ENCODE measurements around the gene PCNT. TPM values are rescaled to one million over a fixed set of nuclear protein-coding genes. Genes with fewer than 3 reads are reported as not detected.

Gene PCNT
- total RNA-seq, 6 donors from 2014 or later: 24.9 to 130 (median 44.4) TPM

DNA sequence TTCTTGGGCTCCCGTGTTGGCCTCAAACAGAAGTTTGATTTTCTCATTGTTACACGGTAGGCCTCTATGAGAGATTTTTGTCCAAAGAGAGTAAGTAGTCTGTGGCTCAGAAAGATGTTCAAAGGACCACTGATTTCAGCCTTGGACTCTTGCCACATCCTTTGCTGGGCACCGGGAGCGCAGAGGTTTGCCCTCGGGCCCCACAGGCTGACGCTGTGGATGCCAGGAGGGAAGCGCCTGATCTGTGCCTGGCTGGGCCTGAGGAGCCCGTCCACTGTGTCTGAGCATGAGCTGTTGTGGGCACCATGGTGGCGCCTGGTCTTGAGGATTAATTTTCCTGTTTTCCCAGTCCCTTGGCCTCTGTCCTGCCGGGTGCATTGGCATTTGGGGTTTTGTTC lies 52.3 kb downstream of the PCNT start:
- TF ChIP-seq POLR2A (IDR thresholded peaks at IDR 0.05) (no peak), EP300 (IDR thresholded peaks at IDR 0.05) (no peak), CTCF (IDR thresholded peaks at IDR 0.05) (no peak), POLR2AphosphoS5 (IDR thresholded peaks at IDR 0.05) (no peak)
- ATAC-seq (ENCODE audit: low FRiP score in 2 of 2) (peak in 1 of 2 donors; percentile 4), DNase-seq (no peak)
- H3K4me3 ChIP-seq: no peak overlapping the region
- no peaks in the 10 kb centered on the region for H3K4me1 ChIP-seq
- H3K27me3 ChIP-seq: no peaks in the 10 kb centered on the region
- peaks cover 0 to 10% (median 5%) of the 10 kb centered on the region in 4 donors for H3K36me3 ChIP-seq
- no peaks in the 10 kb centered on the region for H3K9me3 ChIP-seq
- H3K27ac ChIP-seq: no peak overlapping the region
- WGBS, 2 donors: 96% methylated on average over 10 of the region's 10 CpGs

DNA sequence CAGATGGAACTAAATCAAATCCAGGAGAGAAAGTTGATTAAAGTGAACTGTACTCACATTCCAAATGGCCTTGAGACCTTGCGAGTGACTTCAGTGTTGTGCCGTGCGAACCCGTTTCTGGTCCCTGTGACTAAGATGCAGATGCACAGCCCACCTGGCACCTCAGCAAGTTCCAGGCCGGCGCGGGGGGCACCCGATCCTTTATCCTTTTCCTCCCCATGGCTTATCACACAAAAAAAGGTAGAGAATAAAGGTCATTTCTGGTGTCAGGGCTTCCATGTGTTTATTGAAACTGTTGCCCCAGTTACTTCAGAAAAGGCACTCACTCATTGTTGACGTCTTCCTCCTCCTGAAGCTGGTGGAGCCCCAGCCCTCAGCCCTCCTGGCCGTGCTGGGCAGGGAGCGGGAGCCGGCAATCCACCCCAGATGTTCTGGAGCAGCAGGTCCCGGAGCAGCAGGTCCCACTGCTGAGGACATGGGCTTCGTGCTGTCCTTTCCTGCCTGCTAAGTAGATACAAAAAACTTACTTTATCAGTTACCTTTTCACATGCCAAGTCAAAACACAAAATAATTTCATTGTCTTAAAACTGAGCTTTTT lies 53.0 kb downstream of the PCNT start:
- Histone ChIP-seq H3K4me1 (no peaks in the 10 kb centered on the region), H3K27ac (no peak overlapping the region), H3K4me3 (no peak overlapping the region), H3K36me3 (peaks cover 0 to 10% (median 3%) of the 10 kb centered on the region in 4 donors), H3K9me3 (no peaks in the 10 kb centered on the region), H3K27me3 (no peaks in the 10 kb centered on the region)
- ATAC-seq (ENCODE audit: low FRiP score in 2 of 2) (no peak), DNase-seq (no peak)
- WGBS, 2 donors: 87 to 89% methylated on average over 13 to 14 of the region's 14 CpGs
- TF ChIP-seq POLR2AphosphoS5 (IDR thresholded peaks at IDR 0.05) (no peak), CTCF (IDR thresholded peaks at IDR 0.05) (no peak), POLR2A (IDR thresholded peaks at IDR 0.05) (no peak), EP300 (IDR thresholded peaks at IDR 0.05) (no peak)

GRCh38 chr21:46377789-46378188 lies 53.8 kb downstream of the PCNT start:
- H3K9me3 ChIP-seq: no peaks in the 10 kb centered on the region
- peaks cover 0 to 13% (median 5%) of the 10 kb centered on the region in 4 donors for H3K36me3 ChIP-seq
- H3K4me1 ChIP-seq: no peaks in the 10 kb centered on the region
- DNase-seq (no peak), ATAC-seq (ENCODE audit: low FRiP score in 2 of 2) (no peak)
- WGBS, 2 donors: 95 to 96% methylated on average over 14 of the region's 14 CpGs
- TF ChIP-seq POLR2A (IDR thresholded peaks at IDR 0.05) (no peak), POLR2AphosphoS5 (IDR thresholded peaks at IDR 0.05) (no peak), CTCF (IDR thresholded peaks at IDR 0.05) (no peak), EP300 (IDR thresholded peaks at IDR 0.05) (no peak)
- H3K4me3 ChIP-seq: no peak overlapping the region
- no peak overlapping the region for H3K27ac ChIP-seq
- no peaks in the 10 kb centered on the region for H3K27me3 ChIP-seq

DNA sequence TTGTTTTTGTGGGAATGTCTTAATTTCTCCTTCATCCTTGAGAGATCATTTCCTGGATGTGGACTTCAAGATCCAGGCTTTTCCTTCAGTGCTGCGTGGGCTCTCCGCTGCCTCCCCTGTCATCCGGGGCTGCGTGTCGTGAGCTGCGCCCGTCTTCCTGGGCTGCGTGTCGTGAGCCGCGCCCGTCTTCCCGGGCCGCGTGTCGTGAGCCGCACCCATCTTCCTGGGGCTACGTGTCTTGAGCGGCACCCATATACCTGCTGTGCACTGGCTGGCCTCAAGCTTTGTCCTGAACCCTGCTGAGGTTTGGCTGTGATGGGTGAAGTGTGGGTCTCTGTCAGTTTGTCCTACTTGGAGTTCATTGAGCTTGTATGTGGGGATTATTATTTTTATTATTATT lies 55.1 kb downstream of the PCNT start:
- H3K4me3 ChIP-seq: no peak overlapping the region
- no peak for DNase-seq
- no peak for TF ChIP-seq EP300 (IDR thresholded peaks at IDR 0.05)
- no peak for TF ChIP-seq POLR2AphosphoS5 (IDR thresholded peaks at IDR 0.05)
- TF ChIP-seq CTCF (IDR thresholded peaks at IDR 0.05): no peak
- no peak for TF ChIP-seq POLR2A (IDR thresholded peaks at IDR 0.05)
- peak in 1 of 2 donors; percentile 43 for ATAC-seq (ENCODE audit: low FRiP score in 2 of 2)
- H3K9me3 ChIP-seq: no peaks in the 10 kb centered on the region
- no peaks in the 10 kb centered on the region for H3K4me1 ChIP-seq
- WGBS, 2 donors: 97 to 98% methylated on average over 19 of the region's 19 CpGs
- H3K27ac ChIP-seq: no peak overlapping the region
- no peaks in the 10 kb centered on the region for H3K27me3 ChIP-seq
- H3K36me3 ChIP-seq: peaks cover 0 to 8% (median 5%) of the 10 kb centered on the region in 4 donors

DNA sequence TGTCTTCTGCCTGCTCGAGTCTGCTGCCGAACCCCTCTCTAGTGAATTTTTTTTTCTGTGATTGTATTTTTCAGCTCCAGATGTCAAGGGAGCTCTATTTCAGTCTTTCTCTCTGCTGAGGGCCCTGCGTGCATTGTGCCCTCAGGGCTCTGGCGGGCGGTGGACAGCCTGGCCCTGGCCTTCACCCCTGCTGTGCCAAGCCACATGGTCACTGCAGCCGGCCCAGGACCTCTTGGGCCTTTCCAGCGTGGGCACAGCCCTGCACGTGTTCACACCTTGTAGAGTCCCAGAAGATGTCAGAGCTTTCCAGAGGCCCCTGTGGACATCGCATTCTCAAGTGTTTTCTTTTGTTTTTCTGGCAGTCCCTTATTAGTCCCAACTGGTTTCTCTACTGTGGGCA lies 55.7 kb downstream of the PCNT start:
- DNase-seq (no peak), ATAC-seq (ENCODE audit: low FRiP score in 2 of 2) (peak in 1 of 2 donors; percentile 46)
- no peaks in the 10 kb centered on the region for H3K4me1 ChIP-seq
- H3K27ac ChIP-seq: no peak overlapping the region
- H3K27me3 ChIP-seq: no peaks in the 10 kb centered on the region
- no peak for TF ChIP-seq CTCF (IDR thresholded peaks at IDR 0.05)
- no peak for TF ChIP-seq POLR2A (IDR thresholded peaks at IDR 0.05)
- TF ChIP-seq POLR2AphosphoS5 (IDR thresholded peaks at IDR 0.05): no peak
- no peak for TF ChIP-seq EP300 (IDR thresholded peaks at IDR 0.05)
- WGBS, 2 donors: 97 to 100% methylated on average over 9 of the region's 9 CpGs
- no peaks in the 10 kb centered on the region for H3K9me3 ChIP-seq
- H3K36me3 ChIP-seq: peaks cover 0 to 8% (median 7%) of the 10 kb centered on the region in 4 donors
- H3K4me3 ChIP-seq: no peak overlapping the region
